Stimulated activated CD4-positive, alpha-beta T cell treated with anti-CD3 and anti-CD28 coated beads, TNF-alpha, amount 100 ng/mL, for 24 hours (primary cell): ENCODE measurements around the gene STX16.

Experiments used
- DNase-seq, 3 experiments: peaks; one replicate each; pipeline ENCODE4 v3.0.0-alpha.2; 2020; ENCODE audit warnings: low read depth in 3 of 3

Gene STX16

GRCh38 chr20:58652606-58653294, 1.7 kb downstream of the STX16 start:
- DNase-seq: no peak

GRCh38 chr20:58654337-58654736, 3.3 kb downstream of the STX16 start:
- no peak for DNase-seq

GRCh38 chr20:58655328-58656107, 4.4 kb downstream of the STX16 start:
- no peak for DNase-seq

- DNase-seq: no peak
Observed at GRCh38 chr20:58656831-58657230, 5.7 kb downstream of the STX16 start.

- DNase-seq: no peak
Observed at GRCh38 chr20:58657262-58657661, 6.2 kb downstream of the STX16 start.

GRCh38 chr20:58657986-58658385, 6.9 kb downstream of the STX16 start:
- no peak for DNase-seq

- no peak for DNase-seq
Observed at GRCh38 chr20:58658760-58659159, 7.7 kb downstream of the STX16 start.

- no peak for DNase-seq
Observed at GRCh38 chr20:58659841-58660240, 8.8 kb downstream of the STX16 start.

- peak in 1 of 3 experiments; percentile 20 for DNase-seq
Observed at GRCh38 chr20:58660855-58661597, 9.9 kb downstream of the STX16 start.

GRCh38 chr20:58661598-58662473, 10.8 kb downstream of the STX16 start:
- no peak for DNase-seq

GRCh38 chr20:58664331-58664730, 13.2 kb downstream of the STX16 start:
- no peak for DNase-seq

- no peak for DNase-seq
Observed at GRCh38 chr20:58664883-58665282, 13.8 kb downstream of the STX16 start.

GRCh38 chr20:58665606-58666005, 14.5 kb downstream of the STX16 start:
- DNase-seq: no peak

- DNase-seq: no peak
Observed at GRCh38 chr20:58666702-58667101, 15.6 kb downstream of the STX16 start.

GRCh38 chr20:58667975-58668374, 16.9 kb downstream of the STX16 start:
- DNase-seq: no peak

- DNase-seq: no peak
Observed at GRCh38 chr20:58668901-58669286, 17.8 kb downstream of the STX16 start.

- DNase-seq: no peak
Observed at GRCh38 chr20:58669287-58670006, 18.4 kb downstream of the STX16 start.

- DNase-seq: no peak
Observed at GRCh38 chr20:58670102-58670501, 19.0 kb downstream of the STX16 start.

GRCh38 chr20:58670659-58671058, 19.6 kb downstream of the STX16 start:
- no peak for DNase-seq

GRCh38 chr20:58673119-58673518, 22.0 kb downstream of the STX16 start:
- no peak for DNase-seq

GRCh38 chr20:58675146-58675584, 24.1 kb downstream of the STX16 start:
- DNase-seq: no peak
